GM19452 (cell line): ENCODE measurements around the gene C3orf20.
"Not testable (repeated sequence)": the region's sequence is repeated elsewhere in the genome, so short reads cannot be mapped to it uniquely, and the experiment has no call there.

Experiments
- ATAC-seq: cut with Tn5 transposase; IDR thresholded peaks from one replicate; pipeline ENCODE4 v1.9.1; 2021; ENCODE audit not compliant: unreplicated experiment

C3orf20 gene

GRCh38 chr3:14752979-14753378 lies 78.0 kb downstream of the C3orf20 start:
- not testable (repeated sequence) for ATAC-seq

GRCh38 chr3:14757153-14757700 lies 82.3 kb downstream of the C3orf20 start:
- no peak for ATAC-seq

- ATAC-seq: no peak
These were observed 83.4 kb downstream of the C3orf20 start for GRCh38 chr3:14758297-14758696.

- ATAC-seq: no peak
These were observed 84.0 kb downstream of the C3orf20 start for GRCh38 chr3:14758959-14759358.

- no peak for ATAC-seq
These were observed 85.2 kb downstream of the C3orf20 start for GRCh38 chr3:14760185-14760584.

GRCh38 chr3:14761121-14761672 lies 86.3 kb downstream of the C3orf20 start:
- no peak for ATAC-seq

- ATAC-seq: no peak
These were observed 86.9 kb downstream of the C3orf20 start for GRCh38 chr3:14761866-14762265.

GRCh38 chr3:14762701-14763100 lies 87.8 kb downstream of the C3orf20 start:
- no peak for ATAC-seq

GRCh38 chr3:14764331-14765059 lies 89.6 kb downstream of the C3orf20 start:
- ATAC-seq: no peak

GRCh38 chr3:14765060-14765400 lies 90.1 kb downstream of the C3orf20 start:
- no peak for ATAC-seq

- ATAC-seq: no peak
These were observed 90.9 kb downstream of the C3orf20 start for GRCh38 chr3:14765576-14766427.

GRCh38 chr3:14766428-14767244 lies 91.7 kb downstream of the C3orf20 start:
- no peak for ATAC-seq

GRCh38 chr3:14767245-14768051 lies 92.5 kb downstream of the C3orf20 start:
- ATAC-seq: no peak

- no peak for ATAC-seq
These were observed 93.3 kb downstream of the C3orf20 start for GRCh38 chr3:14768182-14768790.

- ATAC-seq: no peak
These were observed 93.9 kb downstream of the C3orf20 start for GRCh38 chr3:14768881-14769280.

GRCh38 chr3:14769544-14770325 lies 94.8 kb downstream of the C3orf20 start:
- ATAC-seq: no peak

- ATAC-seq: no peak
These were observed 95.7 kb downstream of the C3orf20 start for GRCh38 chr3:14770591-14770990.

- ATAC-seq: no peak
These were observed 96.9 kb downstream of the C3orf20 start for GRCh38 chr3:14771593-14772497.
